Ishikawa (cell line): Measurements from ENCODE around the gene OR10A5.

ENCODE experiments used
- CEBPB ChIP-seq: IDR thresholded peaks from 2 replicates; pipeline ENCODE4 v1.6.1; 2012
- EGR1 ChIP-seq: IDR thresholded peaks from 2 replicates; pipeline ENCODE4 v1.6.1; 2012
- EP300 ChIP-seq: IDR thresholded peaks from 2 replicates; pipeline ENCODE4 v1.6.1; 2012; ENCODE audit warnings: borderline replicate concordance
- FOXM1 ChIP-seq: IDR thresholded peaks from 2 replicates; pipeline ENCODE4 v1.6.1; 2012; ENCODE audit warnings: low read depth, borderline replicate concordance
- NFIC ChIP-seq: IDR thresholded peaks from 2 replicates; pipeline ENCODE4 v1.6.1; 2012
- RAD21 ChIP-seq: IDR thresholded peaks from 2 replicates; pipeline ENCODE4 v1.6.1; 2012; ENCODE audit warnings: low read depth
- TAF1 ChIP-seq: IDR thresholded peaks from 2 replicates; pipeline ENCODE4 v1.6.1; 2012; ENCODE audit warnings: low read depth, mild to moderate bottlenecking
- TEAD4 ChIP-seq: IDR thresholded peaks from 2 replicates; pipeline ENCODE4 v1.6.1; 2012
- YY1 ChIP-seq: IDR thresholded peaks from 2 replicates; pipeline ENCODE4 v1.6.1; 2012; ENCODE audit warnings: low read depth
- TF ChIP-seq, protein P1 (sequence below): IDR thresholded peaks from 2 replicates; pipeline ENCODE4 v1.6.1; 2012
- TF ChIP-seq, protein P2 (sequence below): IDR thresholded peaks from 2 replicates; pipeline ENCODE4 v1.6.1; 2012; ENCODE audit warnings: low read depth, mild to moderate bottlenecking

DNA sequence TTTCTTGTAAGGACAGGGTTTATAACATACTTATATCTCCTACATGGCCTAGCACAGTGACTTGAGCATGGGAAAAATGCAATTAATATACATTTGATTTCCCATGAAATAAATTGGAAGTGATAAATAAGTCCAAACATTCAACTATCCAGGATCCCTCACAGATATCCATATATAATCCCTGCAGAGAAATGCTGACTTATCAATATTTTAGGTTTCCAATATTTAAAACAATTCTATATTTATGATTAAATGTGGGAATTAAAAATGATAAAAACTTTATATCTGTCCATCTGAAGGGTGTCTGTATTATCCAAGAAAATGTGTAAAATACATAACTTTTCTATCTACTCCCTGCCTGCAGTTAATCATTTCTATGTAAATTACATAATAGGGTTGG, 37.3 kb downstream of the OR10A5 start:
- TF ChIP-seq RAD21, result no peak
- no peak for TF ChIP-seq NFIC
- no peak for TF ChIP-seq CEBPB
- no peak for TF ChIP-seq FOXM1
- TF ChIP-seq EGR1, result no peak
- TF ChIP-seq TAF1, result no peak
- no peak for TF ChIP-seq EP300
- TF ChIP-seq, protein P1, sequence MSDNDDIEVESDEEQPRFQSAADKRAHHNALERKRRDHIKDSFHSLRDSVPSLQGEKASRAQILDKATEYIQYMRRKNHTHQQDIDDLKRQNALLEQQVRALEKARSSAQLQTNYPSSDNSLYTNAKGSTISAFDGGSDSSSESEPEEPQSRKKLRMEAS, result no peak
- TF ChIP-seq TEAD4, result no peak
- no peak for TF ChIP-seq YY1
- TF ChIP-seq, protein P2, sequence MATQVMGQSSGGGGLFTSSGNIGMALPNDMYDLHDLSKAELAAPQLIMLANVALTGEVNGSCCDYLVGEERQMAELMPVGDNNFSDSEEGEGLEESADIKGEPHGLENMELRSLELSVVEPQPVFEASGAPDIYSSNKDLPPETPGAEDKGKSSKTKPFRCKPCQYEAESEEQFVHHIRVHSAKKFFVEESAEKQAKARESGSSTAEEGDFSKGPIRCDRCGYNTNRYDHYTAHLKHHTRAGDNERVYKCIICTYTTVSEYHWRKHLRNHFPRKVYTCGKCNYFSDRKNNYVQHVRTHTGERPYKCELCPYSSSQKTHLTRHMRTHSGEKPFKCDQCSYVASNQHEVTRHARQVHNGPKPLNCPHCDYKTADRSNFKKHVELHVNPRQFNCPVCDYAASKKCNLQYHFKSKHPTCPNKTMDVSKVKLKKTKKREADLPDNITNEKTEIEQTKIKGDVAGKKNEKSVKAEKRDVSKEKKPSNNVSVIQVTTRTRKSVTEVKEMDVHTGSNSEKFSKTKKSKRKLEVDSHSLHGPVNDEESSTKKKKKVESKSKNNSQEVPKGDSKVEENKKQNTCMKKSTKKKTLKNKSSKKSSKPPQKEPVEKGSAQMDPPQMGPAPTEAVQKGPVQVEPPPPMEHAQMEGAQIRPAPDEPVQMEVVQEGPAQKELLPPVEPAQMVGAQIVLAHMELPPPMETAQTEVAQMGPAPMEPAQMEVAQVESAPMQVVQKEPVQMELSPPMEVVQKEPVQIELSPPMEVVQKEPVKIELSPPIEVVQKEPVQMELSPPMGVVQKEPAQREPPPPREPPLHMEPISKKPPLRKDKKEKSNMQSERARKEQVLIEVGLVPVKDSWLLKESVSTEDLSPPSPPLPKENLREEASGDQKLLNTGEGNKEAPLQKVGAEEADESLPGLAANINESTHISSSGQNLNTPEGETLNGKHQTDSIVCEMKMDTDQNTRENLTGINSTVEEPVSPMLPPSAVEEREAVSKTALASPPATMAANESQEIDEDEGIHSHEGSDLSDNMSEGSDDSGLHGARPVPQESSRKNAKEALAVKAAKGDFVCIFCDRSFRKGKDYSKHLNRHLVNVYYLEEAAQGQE, result no peak
